ENCODE data around the gene GPR31.

- no peak for TF ChIP-seq CTCF (conservative IDR thresholded peaks at IDR 0.05; ENCODE audit: low read depth, low read length)
- TF ChIP-seq EZH2phosphoT487 (IDR thresholded peaks at IDR 0.05; ENCODE audit: borderline replicate concordance, low read length), result no peak
These were observed 50.0 kb downstream of the GPR31 start for GRCh38 chr6:167107787-167108186.
